ENCODE results near the gene ETS2. TPM values are rescaled to one million over a fixed set of nuclear protein-coding genes. Genes with fewer than 3 reads are reported as not detected.
A peak's percentile ranks its signal among the peaks of the same experiment; 100 is the strongest.

The ETS2 gene
- polyA plus RNA-seq, 1 donor (not counting 4 experiments of a cell fraction or from before 2014, with no cell fraction given): 58.5 TPM

GRCh38 chr21:38760017-38760761 lies 45.5 kb upstream of the ETS2 start:
- peak overlapping the region; percentile 67 for H3K4me2 ChIP-seq (ENCODE audit: control insufficient read depth, extremely low read depth, insufficient read depth, low read depth, low read length)
- no peaks in the 10 kb centered on the region for H3K36me3 ChIP-seq (ENCODE audit: control insufficient read depth in 2 of 2, extremely low read depth in 1 of 2, insufficient read depth in 2 of 2, low read length in 2 of 2)
- peak overlapping the region; percentile 34 for H2AFZ ChIP-seq (ENCODE audit: control insufficient read depth, low read length)
- H3K4me1 ChIP-seq (ENCODE audit: control insufficient read depth, extremely low read depth, insufficient read depth, low read length): peaks cover 47% of the 10 kb centered on the region
- no peaks in the 10 kb centered on the region for H4K20me1 ChIP-seq (ENCODE audit: control insufficient read depth, extremely low read depth, insufficient read depth, low read length)
- peak overlapping the region; percentile 98 for H3K27ac ChIP-seq (ENCODE audit: control insufficient read depth, insufficient read depth, low read length)
- no peak overlapping the region for H3K4me3 ChIP-seq (ENCODE audit: control insufficient read depth in 2 of 3, extremely low read depth in 1 of 3, insufficient read depth in 2 of 3, low read depth in 1 of 3, low read length in 3 of 3)
- no peaks in the 10 kb centered on the region for H3K27me3 ChIP-seq (ENCODE audit: control insufficient read depth, extremely low read depth, insufficient read depth, low read length)
- H3K79me2 ChIP-seq (ENCODE audit: control insufficient read depth, insufficient read depth, low read length): no peaks in the 10 kb centered on the region
- no peaks in the 10 kb centered on the region for H3K9me3 ChIP-seq (ENCODE audit: control insufficient read depth, low read depth, low read length)
- no peak for DNase-seq (ENCODE audit: low read depth, low spot score)
- no peak for FAIRE-seq
- dilution Hi-C loops (cut with MboI; ENCODE audit: extremely low pct_ligation_motif_present, low sequenced_read_pairs): no loop called here
- peak overlapping the region; percentile 59 for H3K9ac ChIP-seq (ENCODE audit: control insufficient read depth, extremely low read depth, insufficient read depth, low read length)
- TF ChIP-seq, protein P1, sequence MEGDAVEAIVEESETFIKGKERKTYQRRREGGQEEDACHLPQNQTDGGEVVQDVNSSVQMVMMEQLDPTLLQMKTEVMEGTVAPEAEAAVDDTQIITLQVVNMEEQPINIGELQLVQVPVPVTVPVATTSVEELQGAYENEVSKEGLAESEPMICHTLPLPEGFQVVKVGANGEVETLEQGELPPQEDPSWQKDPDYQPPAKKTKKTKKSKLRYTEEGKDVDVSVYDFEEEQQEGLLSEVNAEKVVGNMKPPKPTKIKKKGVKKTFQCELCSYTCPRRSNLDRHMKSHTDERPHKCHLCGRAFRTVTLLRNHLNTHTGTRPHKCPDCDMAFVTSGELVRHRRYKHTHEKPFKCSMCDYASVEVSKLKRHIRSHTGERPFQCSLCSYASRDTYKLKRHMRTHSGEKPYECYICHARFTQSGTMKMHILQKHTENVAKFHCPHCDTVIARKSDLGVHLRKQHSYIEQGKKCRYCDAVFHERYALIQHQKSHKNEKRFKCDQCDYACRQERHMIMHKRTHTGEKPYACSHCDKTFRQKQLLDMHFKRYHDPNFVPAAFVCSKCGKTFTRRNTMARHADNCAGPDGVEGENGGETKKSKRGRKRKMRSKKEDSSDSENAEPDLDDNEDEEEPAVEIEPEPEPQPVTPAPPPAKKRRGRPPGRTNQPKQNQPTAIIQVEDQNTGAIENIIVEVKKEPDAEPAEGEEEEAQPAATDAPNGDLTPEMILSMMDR (optimal IDR thresholded peaks at IDR 0.05 in 1 of 3, IDR thresholded peaks at IDR 0.05 in 1 of 3, conservative IDR thresholded peaks at IDR 0.05 in 1 of 3; ENCODE audit: extremely low read depth in 1 of 3, insufficient read depth in 2 of 3, low read length in 3 of 3): no peak
- no peaks in the 10 kb centered on the region for H3K9me1 ChIP-seq (ENCODE audit: control insufficient read depth, extremely low read depth, insufficient read depth, low read length)

- dilution Hi-C loops (cut with MboI; ENCODE audit: extremely low pct_ligation_motif_present, low sequenced_read_pairs): no loop called here
- no peak overlapping the region for H3K4me3 ChIP-seq (ENCODE audit: control insufficient read depth in 2 of 3, extremely low read depth in 1 of 3, insufficient read depth in 2 of 3, low read depth in 1 of 3, low read length in 3 of 3)
- TF ChIP-seq, protein P1 (optimal IDR thresholded peaks at IDR 0.05 in 1 of 3, IDR thresholded peaks at IDR 0.05 in 1 of 3, conservative IDR thresholded peaks at IDR 0.05 in 1 of 3; ENCODE audit: extremely low read depth in 1 of 3, insufficient read depth in 2 of 3, low read length in 3 of 3): no peak
- TF ChIP-seq EZH2 (IDR thresholded peaks at IDR 0.05; ENCODE audit: low read length): no peak
- no peak overlapping the region for H3K9ac ChIP-seq (ENCODE audit: control insufficient read depth, extremely low read depth, insufficient read depth, low read length)
- no peaks in the 10 kb centered on the region for H3K9me1 ChIP-seq (ENCODE audit: control insufficient read depth, extremely low read depth, insufficient read depth, low read length)
- no peaks in the 10 kb centered on the region for H3K9me3 ChIP-seq (ENCODE audit: control insufficient read depth, low read depth, low read length)
- H3K36me3 ChIP-seq (ENCODE audit: control insufficient read depth in 2 of 2, extremely low read depth in 1 of 2, insufficient read depth in 2 of 2, low read length in 2 of 2): no peaks in the 10 kb centered on the region
- no peak overlapping the region for H3K4me2 ChIP-seq (ENCODE audit: control insufficient read depth, extremely low read depth, insufficient read depth, low read depth, low read length)
- H3K27ac ChIP-seq (ENCODE audit: control insufficient read depth, insufficient read depth, low read length): no peak overlapping the region
- FAIRE-seq (no peak), DNase-seq (ENCODE audit: low read depth, low spot score) (no peak)
- H3K27me3 ChIP-seq (ENCODE audit: control insufficient read depth, extremely low read depth, insufficient read depth, low read length): no peaks in the 10 kb centered on the region
- peaks cover 41% of the 10 kb centered on the region for H3K4me1 ChIP-seq (ENCODE audit: control insufficient read depth, extremely low read depth, insufficient read depth, low read length)
- no peaks in the 10 kb centered on the region for H3K79me2 ChIP-seq (ENCODE audit: control insufficient read depth, insufficient read depth, low read length)
- no peaks in the 10 kb centered on the region for H4K20me1 ChIP-seq (ENCODE audit: control insufficient read depth, extremely low read depth, insufficient read depth, low read length)
- no peak overlapping the region for H2AFZ ChIP-seq (ENCODE audit: control insufficient read depth, low read length)
These were observed 45.0 kb upstream of the ETS2 start for GRCh38 chr21:38760762-38761155.
